ENCODE measurements around the gene LPAR2. TPM values are rescaled to one million over a fixed set of nuclear protein-coding genes. Genes with fewer than 3 reads are reported as not detected.

LPAR2 gene
- total and polyA plus RNA-seq, 8 donors, result 4.1 to 156 (median 19.0) TPM

GRCh38 chr19:19619181-19619848, 8.7 kb downstream of the LPAR2 start:
- Histone ChIP-seq H3K4me1 (peaks cover 9 to 23% (median 20%) of the 10 kb centered on the region in 4 donors), H3K27me3 (peaks cover 0 to 30% (median 0%) of the 10 kb centered on the region in 3 donors), H3K9me3 (no peaks in the 10 kb centered on the region), H3K27ac (peak overlapping the region; percentile 20 to 72 (median 64)), H3K36me3 (peaks cover 0 to 16% (median 10%) of the 10 kb centered on the region in 4 donors), H3K4me3 (peak overlapping the region; percentile 44 to 55 (median 52))
- TF ChIP-seq CTCF (IDR thresholded peaks at IDR 0.05) (no peak), EP300 (IDR thresholded peaks at IDR 0.05) (no peak), POLR2A (IDR thresholded peaks at IDR 0.05) (no peak), POLR2AphosphoS5 (IDR thresholded peaks at IDR 0.05) (no peak)
- intact Hi-C loops (cut with DNase I; ENCODE audit: low total_unique reads), result no loop called here
- DNase-seq, result peak in 1 of 2 donors; percentile 72
- 22 to 42% (median 35%) methylated on average over 21 of the region's 21 CpGs for WGBS, 5 donors

- H3K27ac ChIP-seq, result peak within 1 kb of the TSS; percentile 20 to 72 (median 69)
- H3K36me3 ChIP-seq, result peaks cover 0 to 8% (median 1%) of the 10 kb centered on the region in 4 donors
- DNase-seq, result peak; percentile 97 to 99
- H3K27me3 ChIP-seq, result peaks cover 0 to 33% (median 0%) of the 10 kb centered on the region in 3 donors
- TF ChIP-seq POLR2AphosphoS5 (IDR thresholded peaks at IDR 0.05) (peak in 2 of 3 donors; percentile 74 to 80), POLR2A (IDR thresholded peaks at IDR 0.05) (no peak)
- WGBS, 5 donors, result 5 to 11% (median 6%) methylated on average over 29 to 80 of the region's 80 CpGs
- intact Hi-C loops (cut with DNase I; ENCODE audit: low total_unique reads), result no loop called here
- H3K4me1 ChIP-seq, result peaks cover 9 to 23% (median 20%) of the 10 kb centered on the region in 4 donors
- no peaks in the 10 kb centered on the region for H3K9me3 ChIP-seq
- H3K4me3 ChIP-seq, result peak within 1 kb of the TSS; percentile 44 to 55 (median 52)
Observed at GRCh38 chr19:19618219-19619051, 9.6 kb downstream of the LPAR2 start, which contains the start of gene PBX4. TSS of gene PBX4 (minus strand) at chr19:19618687. CDS start at chr19:19618629, 58 bp downstream.

GRCh38 chr19:19615086-19615485, 12.9 kb downstream of the LPAR2 start:
- intact Hi-C loops (cut with DNase I; ENCODE audit: low total_unique reads), result no loop called here
- Histone ChIP-seq H3K4me3 (no peak overlapping the region), H3K4me1 (peaks cover 9 to 23% (median 20%) of the 10 kb centered on the region in 4 donors), H3K27ac (no peak overlapping the region), H3K36me3 (no peaks in the 10 kb centered on the region), H3K27me3 (peaks cover 0 to 38% (median 0%) of the 10 kb centered on the region in 3 donors), H3K9me3 (no peaks in the 10 kb centered on the region)
- 79 to 95% (median 91%) methylated on average over 3 of the region's 3 CpGs for WGBS, 5 donors
- TF ChIP-seq POLR2A (IDR thresholded peaks at IDR 0.05) (no peak), POLR2AphosphoS5 (IDR thresholded peaks at IDR 0.05) (no peak), EP300 (IDR thresholded peaks at IDR 0.05) (no peak), CTCF (IDR thresholded peaks at IDR 0.05) (no peak)
- DNase-seq, result no peak

GRCh38 chr19:19613506-19613905, 14.5 kb downstream of the LPAR2 start:
- Histone ChIP-seq H3K27ac (no peak overlapping the region), H3K36me3 (no peaks in the 10 kb centered on the region), H3K4me3 (no peak overlapping the region), H3K4me1 (peaks cover 5 to 10% (median 8%) of the 10 kb centered on the region in 4 donors), H3K9me3 (no peaks in the 10 kb centered on the region), H3K27me3 (peaks cover 0 to 38% (median 0%) of the 10 kb centered on the region in 3 donors)
- intact Hi-C loops (cut with DNase I; ENCODE audit: low total_unique reads), result no loop called here
- TF ChIP-seq POLR2A (IDR thresholded peaks at IDR 0.05) (no peak), EP300 (IDR thresholded peaks at IDR 0.05) (no peak), CTCF (IDR thresholded peaks at IDR 0.05) (no peak), POLR2AphosphoS5 (IDR thresholded peaks at IDR 0.05) (no peak)
- DNase-seq, result no peak
- 62 to 77% (median 69%) methylated on average over 4 of the region's 4 CpGs for WGBS, 5 donors
